Measurements from ENCODE around the gene MRO. TPM values are rescaled to one million over a fixed set of nuclear protein-coding genes. Genes with fewer than 3 reads are reported as not detected.

MRO gene
- polyA plus RNA-seq, 1 donor from 2014 or later: not detected

DNA sequence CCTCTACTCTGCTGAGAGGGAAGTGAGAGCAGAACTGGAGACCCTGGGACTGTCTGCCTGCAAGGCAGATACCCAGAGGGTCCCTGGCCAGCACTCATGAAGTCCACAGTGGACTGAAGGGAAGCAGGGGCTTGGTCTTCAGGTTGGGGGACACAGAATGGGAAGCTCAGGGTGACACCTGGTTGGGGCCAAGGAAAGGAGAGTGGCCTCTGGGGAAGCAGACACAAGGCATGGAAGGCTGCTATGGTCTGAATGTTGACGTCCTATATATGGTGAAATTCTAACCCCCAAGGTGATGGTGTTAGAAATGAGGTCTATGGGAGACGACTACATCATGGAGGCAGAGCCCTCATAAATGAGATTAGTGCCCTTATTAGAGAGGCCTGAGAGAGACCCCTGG lies 69.3 kb downstream of the MRO start:
- no peak overlapping the region for H3K4me3 Mint-ChIP-seq
- no peaks in the 10 kb centered on the region for H3K36me3 Mint-ChIP-seq
- H3K27me3 Mint-ChIP-seq: peaks cover 19% of the 10 kb centered on the region
- H3K4me1 Mint-ChIP-seq: peaks cover 0 to 2% (median 0%) of the 10 kb centered on the region in 3 donors
- peaks cover 0 to 2% (median 0%) of the 10 kb centered on the region in 3 donors for H3K9me3 Mint-ChIP-seq
- H3K27ac Mint-ChIP-seq: no peak overlapping the region

DNA sequence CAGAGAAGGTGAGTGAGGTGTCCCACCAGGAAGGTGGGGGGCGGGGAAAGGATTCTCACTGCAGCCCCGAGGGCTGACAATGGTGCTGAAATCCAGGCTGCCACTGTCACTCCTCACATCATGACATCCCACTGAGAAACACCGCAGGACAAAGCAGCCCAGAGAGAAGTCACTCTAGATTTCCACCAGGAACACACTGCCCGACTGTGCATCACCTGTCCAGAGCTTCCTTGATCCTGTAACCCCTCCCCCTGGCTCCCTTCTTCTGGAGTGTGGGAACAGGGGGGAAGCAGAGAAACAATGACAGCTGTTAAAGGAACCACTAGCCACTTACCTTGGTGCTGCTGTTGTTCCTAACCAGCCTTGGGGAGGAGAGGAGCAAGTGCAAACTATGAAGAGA lies 69.9 kb downstream of the MRO start:
- H3K36me3 Mint-ChIP-seq: no peaks in the 10 kb centered on the region
- no peak overlapping the region for H3K4me3 Mint-ChIP-seq
- H3K27me3 Mint-ChIP-seq: peaks cover 19% of the 10 kb centered on the region
- peaks cover 0 to 2% (median 0%) of the 10 kb centered on the region in 3 donors for H3K4me1 Mint-ChIP-seq
- H3K27ac Mint-ChIP-seq: no peak overlapping the region
- H3K9me3 Mint-ChIP-seq: peaks cover 0 to 2% (median 0%) of the 10 kb centered on the region in 3 donors

DNA sequence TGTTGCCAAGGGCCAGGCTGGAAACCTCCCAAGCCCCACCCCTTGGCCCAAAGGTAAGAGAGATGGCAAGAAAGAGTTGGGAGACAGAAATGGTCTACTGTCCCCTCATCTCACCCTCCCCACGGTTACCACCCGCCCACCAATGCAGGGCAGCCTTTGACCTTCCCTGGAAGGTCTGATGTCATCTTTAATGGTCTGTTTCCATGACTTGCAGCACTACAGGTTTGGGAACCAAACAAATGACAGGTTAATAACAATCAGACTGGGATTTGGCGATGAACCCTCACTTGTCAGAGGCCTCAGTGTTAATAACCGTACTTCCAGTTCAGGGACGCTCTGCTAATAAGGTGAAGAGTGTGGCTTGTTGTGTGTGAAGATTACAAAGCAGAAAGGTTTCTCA lies 70.4 kb downstream of the MRO start:
- H3K27ac Mint-ChIP-seq: no peak overlapping the region
- H3K4me3 Mint-ChIP-seq: no peak overlapping the region
- no peaks in the 10 kb centered on the region for H3K36me3 Mint-ChIP-seq
- H3K4me1 Mint-ChIP-seq: peaks cover 0 to 2% (median 0%) of the 10 kb centered on the region in 3 donors
- H3K27me3 Mint-ChIP-seq: peaks cover 18% of the 10 kb centered on the region
- peaks cover 0 to under 1% (median 0%) of the 10 kb centered on the region in 3 donors for H3K9me3 Mint-ChIP-seq

DNA sequence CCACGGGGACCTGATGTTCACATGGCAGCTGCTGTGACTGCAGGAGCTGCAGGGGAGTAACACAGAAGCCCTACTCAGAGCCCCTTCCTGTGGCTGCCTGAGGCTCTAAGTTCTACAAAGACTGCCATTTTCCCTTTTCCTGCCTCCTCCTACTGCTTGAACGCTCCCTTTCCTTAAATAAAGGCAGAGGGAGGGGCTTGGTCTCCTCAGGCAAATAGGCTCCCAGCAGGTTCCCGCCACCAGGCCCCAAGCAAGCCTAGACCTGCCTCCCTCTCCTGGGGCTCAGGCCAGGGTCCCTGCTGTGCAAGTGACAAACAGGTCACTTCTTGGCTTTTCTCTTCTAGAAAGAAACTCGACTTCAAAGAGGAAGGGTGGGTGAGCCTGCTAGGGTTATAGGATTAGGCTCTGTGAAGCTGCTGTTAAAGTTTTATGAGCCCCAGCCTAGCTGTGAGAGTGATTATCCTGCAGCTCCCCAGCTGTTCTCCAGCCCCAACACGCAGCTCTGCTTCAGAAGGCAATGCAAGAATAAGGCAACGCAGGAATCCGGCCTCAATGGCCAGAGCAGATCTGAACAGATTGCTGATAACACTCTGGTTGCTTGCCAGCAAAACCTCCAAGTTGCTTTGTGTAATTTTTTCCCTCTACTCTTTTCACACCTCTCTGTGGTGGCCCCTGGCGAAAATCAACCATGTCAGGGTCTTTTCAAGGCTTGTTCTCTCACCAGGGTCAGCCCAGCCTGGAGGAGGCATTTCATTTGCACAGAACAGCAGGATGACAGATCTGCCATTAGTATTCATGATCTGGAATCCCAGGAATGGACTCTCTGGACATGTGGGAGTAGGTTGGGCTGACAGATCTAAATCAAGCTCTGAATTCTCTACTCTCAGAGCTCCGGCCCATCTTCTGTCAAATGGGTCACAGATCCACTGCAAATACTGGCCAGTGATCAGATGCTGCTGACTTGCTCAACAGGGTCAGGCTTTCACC lies 71.3 kb downstream of the MRO start:
- H3K36me3 Mint-ChIP-seq: no peaks in the 10 kb centered on the region
- peaks cover 0 to 2% (median 0%) of the 10 kb centered on the region in 3 donors for H3K4me1 Mint-ChIP-seq
- H3K27ac Mint-ChIP-seq: no peak overlapping the region
- no peak overlapping the region for H3K4me3 Mint-ChIP-seq
- no peaks in the 10 kb centered on the region for H3K9me3 Mint-ChIP-seq
- peaks cover 20% of the 10 kb centered on the region for H3K27me3 Mint-ChIP-seq

DNA sequence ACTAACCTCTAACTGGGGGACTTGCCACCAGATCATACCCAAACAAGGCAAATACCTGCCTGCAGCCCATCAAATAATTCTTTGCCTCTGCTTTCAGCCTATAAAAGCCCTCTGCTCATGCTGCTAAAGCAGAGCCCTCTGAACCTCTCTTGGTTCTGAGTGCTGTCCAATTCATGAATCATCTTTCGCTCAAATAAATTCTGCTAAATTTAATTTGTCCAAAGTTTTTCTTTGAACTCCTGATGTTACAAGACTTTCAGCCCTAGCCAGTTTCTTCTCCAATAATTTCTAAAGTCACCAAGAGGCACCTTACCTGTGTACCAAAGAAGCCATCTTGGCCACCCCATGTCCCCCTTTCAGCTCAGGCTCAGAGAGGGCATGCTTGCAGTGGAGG lies 72.0 kb downstream of the MRO start:
- Mint-ChIP-seq H3K27me3 (peaks cover 20% of the 10 kb centered on the region), H3K4me1 (peaks cover 0 to 2% (median 0%) of the 10 kb centered on the region in 3 donors), H3K36me3 (no peaks in the 10 kb centered on the region), H3K9me3 (peaks cover 0 to 2% (median 0%) of the 10 kb centered on the region in 3 donors), H3K27ac (no peak overlapping the region), H3K4me3 (no peak overlapping the region)

DNA sequence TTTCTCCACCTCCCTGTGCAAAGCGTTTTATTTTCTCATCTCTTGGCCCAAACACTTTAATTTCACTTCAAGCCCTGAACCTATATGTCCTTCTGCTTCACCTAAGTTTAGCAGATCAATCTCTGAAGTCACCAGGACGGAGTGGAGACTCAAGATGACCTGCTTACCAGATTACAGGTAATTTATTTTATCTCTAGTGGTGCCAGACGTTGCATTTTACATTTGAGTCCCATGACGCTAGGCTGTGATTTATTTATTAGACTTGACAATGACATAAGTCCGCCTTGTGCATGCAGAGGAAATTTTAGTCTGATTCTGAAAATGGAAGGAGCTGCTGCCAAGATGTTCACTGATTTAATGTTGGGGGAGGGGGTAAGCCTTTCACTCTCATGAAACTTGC lies 73.9 kb downstream of the MRO start:
- H3K27me3 Mint-ChIP-seq: peaks cover 16% of the 10 kb centered on the region
- peaks cover 0 to 2% (median 0%) of the 10 kb centered on the region in 3 donors for H3K4me1 Mint-ChIP-seq
- peaks cover 2% of the 10 kb centered on the region for H3K36me3 Mint-ChIP-seq
- H3K27ac Mint-ChIP-seq: no peak overlapping the region
- H3K4me3 Mint-ChIP-seq: peak overlapping the region in 1 of 4 donors; percentile 38
- H3K9me3 Mint-ChIP-seq: peaks cover 0 to 2% (median 0%) of the 10 kb centered on the region in 3 donors

Other genes with a start within 250 kb of the MRO start
- gene ME2, start 59.1 kb upstream of the MRO start, polyA plus RNA-seq: 44.9 TPM
- 13.3 TPM for gene ELAC1, start 148.0 kb upstream of the MRO start, polyA plus RNA-seq
- gene SMAD4, start 210.2 kb upstream of the MRO start, polyA plus RNA-seq: 54.7 TPM